Heart left ventricle (tissue), 16 donors: Measurements from ENCODE around the gene UPF2. TPM values are rescaled to one million over a fixed set of nuclear protein-coding genes. Genes with fewer than 3 reads are reported as not detected.
A peak's percentile ranks its signal among the peaks of the same experiment; 100 is the strongest.

ENCODE experiments used
- ATAC-seq, 4 donors: fragments of 200-7000 bp; cut with Tn5 transposase; one replicate each; pipeline ENCODE4 v1.9.1; 2020 to 2022; ENCODE audit warnings: moderate library complexity in 4 of 4, mild to moderate bottlenecking in 3 of 4, moderate number of reproducible peaks in 1 of 4
- DNase-seq, 5 donors: peaks; one replicate each; pipeline ENCODE4 v3.0.0-alpha.2; 2020
- H3K27ac ChIP-seq, 12 donors: fragments of 200-600 bp; sonication (generic) in 4 of 12; one replicate each; pipeline versions ENCODE4 v1.5.0 to v1.8.0; 2016 to 2022; ENCODE audit warnings: mild to moderate bottlenecking in 2 of 12
- H3K27me3 ChIP-seq, 9 donors: fragments of 200-600 bp; sonication (generic) in 2 of 9; one replicate each; pipeline versions ENCODE4 v1.5.1 to v1.8.0; 2016 to 2022; ENCODE audit warnings: mild to moderate bottlenecking in 3 of 9
- H3K36me3 ChIP-seq, 9 donors: fragments of 200-600 bp; sonication (generic) in 2 of 9; one replicate each; pipeline versions ENCODE4 v1.5.0 to v1.8.0; 2018 to 2022; ENCODE audit warnings: mild to moderate bottlenecking in 2 of 9
- H3K4me1 ChIP-seq, 12 donors: fragments of 200-600 bp; sonication (generic) in 4 of 12; one replicate each; pipeline versions ENCODE4 v1.5.0 to v1.8.0; 2016 to 2022; ENCODE audit warnings: mild to moderate bottlenecking in 3 of 12
- H3K4me3 ChIP-seq, 12 donors: fragments of 200-600 bp; sonication (generic) in 4 of 12; one replicate each; pipeline versions ENCODE4 v1.5.0 to v1.8.0; 2017 to 2022; ENCODE audit warnings: mild to moderate bottlenecking in 9 of 12, moderate library complexity in 4 of 12
- H3K9me3 ChIP-seq, 12 donors: fragments of 200-600 bp; sonication (generic) in 4 of 12; one replicate each; pipeline versions ENCODE4 v1.5.0 to v1.8.0; 2016 to 2022; ENCODE audit warnings: mild to moderate bottlenecking in 1 of 12
- CTCF ChIP-seq, 12 donors: fragments of 200-600 bp; sonication (generic) in 4 of 12; IDR thresholded peaks; one replicate each; pipeline versions ENCODE4 v1.5.0 to v1.8.0; 2018 to 2022; ENCODE audit warnings: antibody characterized with exemption in 12 of 12, mild to moderate bottlenecking in 5 of 12
- POLR2A ChIP-seq, 2 donors: fragments of 450-650 bp; IDR thresholded peaks; one replicate each; pipeline ENCODE4 v1.6.1; 2017; ENCODE audit warnings: antibody characterized with exemption in 2 of 2, mild to moderate bottlenecking in 2 of 2, moderate library complexity in 2 of 2
- WGBS, 4 donors: extraction: QIAGEN DNeasy Blood & Tissue Kit in 2 of 4; methylation state at CpG; one replicate each; pipeline versions ENCODE4 v1.1.5 to v1.1.7; 2013 to 2018; 5-methylcytosine and 5-hydroxymethylcytosine counted together
- intact Hi-C, 10 donors: fragments of 100-400 bp; cut with DNase I; formaldehyde crosslinking; loops; one replicate each; pipeline versions ENCODE4 v1.11.1 to v1.14.2; 2022
- polyA plus RNA-seq, 2 donors: library from polyadenylated mRNA; stranded (reverse); fragments of 200-250 nt; gene quantifications; one replicate each; pipeline ENCODE4 v1.2.3, GENCODE V29; 2013
- total RNA-seq, 9 donors: library from RNA; depleted of rRNA in 2 of 9; stranded (reverse); fragments of >200 nt in 2 of 9; fragmentation: NEBNext Ultra II Directional in 3 of 9; extraction: Animal tissue kit (Norgen Biotek cat#: 25700) in 3 of 9; gene quantifications; one replicate each; pipeline versions ENCODE4 v1.1.0 to v1.2.4, GENCODE V29; 2016 to 2023
- donor health status: ischemic (EF 13 %, LVEDD 7.1; RV severe dilation, severe dysfunction).
- donor health status: healthy with polysubstance abuse.
- donor health status: DM: no; HTN: yes; CAD: no.
- donor health status: DM: no; HTN: no; CAD: no.
- donor health status: ischemic (EF 25% LVEDD 6.9; RV normal size, moderate dysfunction).
- donor health status: ischemic (EF 25% LVEDD 5.7; RV mildly dilated, moderate dysfunction).
- donor health status: healthy.
- donor health status: DM: yes; HTN: yes; CAD: no.
- donor health status: ischemic (EF 35%, LVEDD 5.7; RV mildly dilated, moderate dysfunction).
- donor health status: nonischemic (EF 11% LVEDD 7.7; RV severe dilation, severe dysfunction).
- donor health status: DM: yes; HTN: yes; CAD: no.
- donor health status: PGD.
- donor health status: ischemic (EF 29% LVEDD 5.4; RV normal size, mild dysfunction).
- donor health status: nonischemic (EF 23%, LVEDD 6.1; RV moderate dilation, normal function).

Gene UPF2
- total and polyA plus RNA-seq, 11 donors, result 7.9 to 20.9 (median 15.7) TPM

GRCh38 chr10:11901833-11902475, 140.7 kb downstream of the UPF2 start:
- ATAC-seq (peak in 3 of 4 donors; percentile 65 to 75 (median 69)), DNase-seq (peak in 2 of 5 donors; percentile 9 to 39)
- TF ChIP-seq CTCF (IDR thresholded peaks at IDR 0.05) (no peak), POLR2A (IDR thresholded peaks at IDR 0.05) (no peak)
- Histone ChIP-seq H3K36me3 (no peaks in the 10 kb centered on the region), H3K27me3 (peaks cover 0 to 5% (median 0%) of the 10 kb centered on the region in 9 donors), H3K4me1 (peaks cover 0 to 3% (median 0%) of the 10 kb centered on the region in 12 donors), H3K4me3 (peak overlapping the region in 1 of 12 donors; percentile 8), H3K9me3 (no peaks in the 10 kb centered on the region), H3K27ac (no peak overlapping the region)
- intact Hi-C loops, result no loop called here
- WGBS, 4 donors, result 37 to 49% (median 44%) methylated on average over 21 to 23 of the region's 23 CpGs

GRCh38 chr10:11901454-11901832, 141.2 kb downstream of the UPF2 start:
- intact Hi-C loops, result no loop called here

GRCh38 chr10:11901036-11901301, 141.6 kb downstream of the UPF2 start:
- WGBS, 4 donors, result 91 to 98% (median 94%) methylated on average over 6 of the region's 6 CpGs
- no peaks in the 10 kb centered on the region for H3K9me3 ChIP-seq
- DNase-seq (no peak), ATAC-seq (no peak)
- H3K4me3 ChIP-seq, result no peak overlapping the region
- intact Hi-C loops, result no loop called here
- no peak overlapping the region for H3K27ac ChIP-seq
- no peaks in the 10 kb centered on the region for H3K36me3 ChIP-seq
- TF ChIP-seq CTCF (IDR thresholded peaks at IDR 0.05) (no peak), POLR2A (IDR thresholded peaks at IDR 0.05) (no peak)
- peaks cover 0 to 5% (median 0%) of the 10 kb centered on the region in 9 donors for H3K27me3 ChIP-seq
- peaks cover 0 to 3% (median 0%) of the 10 kb centered on the region in 12 donors for H3K4me1 ChIP-seq

More at GRCh38 chr10:11901454-11901832, 141.2 kb downstream of the UPF2 start:
- TF ChIP-seq CTCF (IDR thresholded peaks at IDR 0.05) (no peak), POLR2A (IDR thresholded peaks at IDR 0.05) (no peak)
- WGBS, 4 donors, result 42 to 51% (median 48%) methylated on average over 7 of the region's 7 CpGs
- Histone ChIP-seq H3K27me3 (peaks cover 0 to 5% (median 0%) of the 10 kb centered on the region in 9 donors), H3K4me1 (peaks cover 0 to 3% (median 0%) of the 10 kb centered on the region in 12 donors), H3K4me3 (peak overlapping the region in 1 of 12 donors; percentile 8), H3K27ac (no peak overlapping the region), H3K36me3 (no peaks in the 10 kb centered on the region), H3K9me3 (no peaks in the 10 kb centered on the region)
- ATAC-seq (no peak), DNase-seq (no peak)

GRCh38 chr10:11899067-11899876, 143.3 kb downstream of the UPF2 start:
- no peaks in the 10 kb centered on the region for H3K36me3 ChIP-seq
- 92 to 94% (median 93%) methylated on average over 25 to 28 of the region's 28 CpGs for WGBS, 4 donors
- H3K4me1 ChIP-seq, result peaks cover 0 to 3% (median 0%) of the 10 kb centered on the region in 12 donors
- intact Hi-C loops, result no loop called here
- no peak for TF ChIP-seq CTCF (IDR thresholded peaks at IDR 0.05)
- no peak overlapping the region for H3K4me3 ChIP-seq
- peak in 2 of 5 donors; percentile 11 to 51 for DNase-seq
- H3K27ac ChIP-seq, result no peak overlapping the region
- peaks cover 0 to 5% (median 0%) of the 10 kb centered on the region in 9 donors for H3K27me3 ChIP-seq
- ATAC-seq, result no peak
- H3K9me3 ChIP-seq, result no peaks in the 10 kb centered on the region
